DMS 273 treated with DMSO at 0.1 percent for 48 hours (cell line): ENCODE measurements around the gene TNRC6A.
"Not testable (repeated sequence)": the region's sequence is repeated elsewhere in the genome, so short reads cannot be mapped to it uniquely, and the experiment has no call there.

Experiments used
- DNase-seq: peaks from one replicate; lab custom pipeline; 2025; lab: John Stamatoyannopoulos, UW

The TNRC6A gene

GRCh38 chr16:24728011-24728410, 1.4 kb upstream of the TNRC6A start:
- no peak for DNase-seq

DNA sequence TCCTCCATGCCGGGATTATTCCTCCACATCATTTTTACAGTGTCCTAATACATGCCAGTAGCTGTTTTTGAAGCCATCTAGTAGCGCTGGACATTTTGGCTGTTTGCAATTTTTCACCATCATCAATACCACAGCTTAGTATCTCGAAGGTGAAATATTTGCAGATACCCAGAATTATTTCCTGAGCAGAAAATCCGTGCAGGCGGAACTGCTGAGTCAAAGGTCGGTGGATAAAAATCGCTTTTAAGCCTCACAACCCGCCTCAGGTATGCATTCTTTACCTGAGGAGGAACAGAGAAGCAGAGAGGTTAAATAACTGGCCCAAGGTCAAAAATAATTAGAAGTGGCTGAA, 584 bp upstream of the TNRC6A start:
- no peak for DNase-seq

GRCh38 chr16:24729951-24730815, 732 bp downstream of the TNRC6A start:
- no peak for DNase-seq

GRCh38 chr16:24730914-24731313, 1.5 kb downstream of the TNRC6A start:
- no peak for DNase-seq

DNA sequence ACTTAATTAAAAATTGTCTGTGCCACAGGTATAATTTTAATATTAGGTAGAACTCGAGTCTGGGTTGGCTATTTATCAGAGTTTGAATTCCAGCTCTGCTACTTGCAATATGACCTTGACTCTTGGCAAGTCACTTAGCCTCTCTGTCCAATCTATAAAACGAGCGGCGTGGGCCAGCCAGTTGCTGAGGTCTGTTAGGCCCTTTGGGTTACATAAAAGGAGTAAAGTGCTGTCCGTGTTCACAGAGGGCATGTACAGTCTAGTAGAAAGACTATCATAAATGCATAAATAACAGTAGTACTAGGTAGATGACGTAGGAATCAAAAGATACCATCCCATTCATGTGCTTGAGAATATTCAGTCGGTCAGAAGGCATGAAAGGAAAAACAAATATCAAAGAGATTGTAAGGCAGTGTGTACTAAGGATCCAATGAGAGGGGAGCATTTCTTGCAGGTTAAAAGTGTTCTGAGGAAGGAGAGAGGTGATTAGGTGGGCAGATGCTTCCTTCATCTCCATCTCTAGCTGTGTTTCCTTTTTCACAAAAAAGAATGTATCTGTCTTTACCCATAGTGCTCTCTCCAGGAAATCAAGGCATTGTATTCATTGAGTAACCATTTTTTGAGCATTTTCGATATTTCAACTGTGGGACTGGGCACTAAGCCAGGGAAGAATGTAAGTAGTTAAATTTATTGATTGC, 2.4 kb downstream of the TNRC6A start:
- no peak for DNase-seq

- no peak for DNase-seq
Measured at GRCh38 chr16:24734382-24734781, 4.9 kb downstream of the TNRC6A start.

GRCh38 chr16:24736758-24737157, 7.3 kb downstream of the TNRC6A start:
- DNase-seq = no peak

- DNase-seq = no peak
Measured at GRCh38 chr16:24737391-24737871, 8.0 kb downstream of the TNRC6A start.

- no peak for DNase-seq
Measured at GRCh38 chr16:24737916-24738594, 8.6 kb downstream of the TNRC6A start.

DNA sequence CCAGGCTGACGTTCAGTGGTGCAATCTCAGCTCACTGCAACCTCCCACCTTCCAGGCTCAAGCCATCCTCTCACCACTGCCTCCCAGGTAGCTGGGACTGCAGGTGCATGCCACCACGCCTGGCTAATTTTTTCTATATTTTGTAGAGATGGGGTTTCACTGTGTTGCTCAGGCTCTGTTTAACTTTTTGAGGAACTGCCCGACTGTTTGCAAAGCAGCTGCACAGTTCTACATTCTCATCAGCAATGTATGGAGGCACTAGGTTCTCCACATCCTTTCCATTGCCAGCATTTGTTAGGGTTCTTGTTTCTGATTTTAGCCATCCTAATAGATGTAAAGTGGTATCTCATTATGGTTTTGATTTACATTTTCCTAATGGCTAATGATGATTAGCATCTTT, 9.4 kb downstream of the TNRC6A start:
- no peak for DNase-seq

GRCh38 chr16:24741862-24742261, 12.4 kb downstream of the TNRC6A start:
- no peak for DNase-seq

- DNase-seq = not testable (repeated sequence)
Measured at GRCh38 chr16:24742610-24743009, 13.2 kb downstream of the TNRC6A start.

DNA sequence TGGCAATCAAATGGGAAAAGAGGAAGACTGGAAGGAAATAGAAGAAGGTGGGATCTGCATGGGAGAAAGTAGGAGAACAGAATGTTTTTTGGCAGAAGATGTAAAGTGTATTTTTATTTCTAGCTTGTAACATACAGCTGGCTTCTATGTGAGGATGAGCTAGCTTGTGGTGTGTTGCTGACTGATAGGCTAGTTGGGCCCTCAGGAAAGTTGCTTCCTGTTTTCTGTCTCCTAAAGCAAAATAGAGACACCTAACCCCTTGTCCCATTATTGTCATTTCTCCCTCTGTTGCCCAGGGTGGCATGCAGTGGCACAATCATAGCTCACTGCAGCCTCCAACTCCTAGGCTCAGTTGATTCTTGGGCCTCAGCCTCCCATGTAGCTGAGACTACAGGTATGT, 15.9 kb downstream of the TNRC6A start:
- no peak for DNase-seq

DNA sequence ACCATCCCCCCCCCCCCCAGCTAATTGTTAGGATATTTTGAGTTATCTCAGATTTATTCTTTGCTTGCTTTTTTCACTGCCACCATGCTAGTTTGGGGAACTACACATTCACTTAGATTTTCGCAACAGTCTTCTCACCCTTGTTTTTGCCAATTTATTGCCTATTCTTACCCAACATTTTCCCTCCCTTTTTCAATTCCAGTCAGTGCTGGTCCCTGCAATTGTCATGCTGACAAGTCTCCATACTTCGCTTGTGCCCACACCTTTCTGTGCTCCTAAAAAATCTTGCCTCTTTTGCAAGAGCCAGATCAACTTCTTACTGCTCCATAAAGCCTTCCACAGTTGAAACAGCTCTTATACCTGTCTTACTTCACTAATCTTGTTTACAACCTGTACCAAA, 16.3 kb downstream of the TNRC6A start:
- DNase-seq = no peak

DNA sequence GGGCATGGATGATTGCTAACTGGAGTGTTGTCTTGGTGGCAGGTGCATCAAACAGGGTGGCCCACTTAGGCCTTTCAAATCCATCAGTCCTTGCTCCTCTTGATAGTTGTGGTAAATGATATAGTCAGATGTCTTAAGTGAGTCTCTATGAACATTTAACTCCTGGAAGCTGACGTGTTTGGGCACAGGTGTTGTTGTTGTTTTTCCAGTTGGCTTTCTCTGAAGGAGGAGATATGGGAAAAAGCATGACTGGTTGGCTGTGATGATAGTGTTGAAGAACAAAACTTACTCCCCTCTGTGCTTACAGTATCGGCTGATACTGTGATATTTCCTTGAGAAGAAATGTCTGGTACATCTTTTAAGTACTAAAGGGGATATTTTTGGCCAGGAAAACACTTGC, 18.0 kb downstream of the TNRC6A start:
- DNase-seq = no peak

- no peak for DNase-seq
Measured at GRCh38 chr16:24748242-24748641, 18.8 kb downstream of the TNRC6A start.

- DNase-seq = no peak
Measured at GRCh38 chr16:24749310-24749709, 19.9 kb downstream of the TNRC6A start.

- DNase-seq = not testable (repeated sequence)
Measured at GRCh38 chr16:24749872-24750271, 20.4 kb downstream of the TNRC6A start.

DNA sequence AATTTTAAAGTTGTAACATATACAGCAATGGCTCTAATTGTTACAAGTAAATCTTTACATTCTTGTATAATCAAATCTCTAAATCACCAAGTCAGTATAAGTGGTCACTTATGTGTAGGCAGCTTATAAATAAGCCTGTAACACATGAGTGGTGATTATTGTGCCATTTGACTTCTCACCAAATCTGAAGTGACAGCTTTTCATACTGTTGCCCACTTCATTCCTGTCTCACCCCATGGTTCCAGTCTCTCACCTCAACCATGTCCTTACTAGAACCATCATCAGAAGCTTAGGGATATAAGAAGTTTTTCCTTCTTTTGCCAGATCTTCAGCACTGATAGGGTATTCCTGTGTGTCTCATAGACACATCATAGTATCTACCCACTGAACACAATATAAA, 23.5 kb downstream of the TNRC6A start:
- DNase-seq = no peak

- DNase-seq = no peak
Measured at GRCh38 chr16:24753437-24753836, 24.0 kb downstream of the TNRC6A start.

- no peak for DNase-seq
Measured at GRCh38 chr16:24754543-24754942, 25.1 kb downstream of the TNRC6A start.

GRCh38 chr16:24755201-24755874, 25.9 kb downstream of the TNRC6A start:
- DNase-seq = no peak
